GM04503 (cell line): ENCODE data around the gene SPACA7.

Experiments
- DNase-seq: peaks from one replicate; pipeline ENCODE4 v3.0.0-alpha.2; 2012; ENCODE audit warnings: low read depth

Gene SPACA7

GRCh38 chr13:112376050-112376681, at the start of gene SPACA7:
TSS of gene SPACA7 (plus strand) at chr13:112376355. CDS start at chr13:112376386, 31 bp downstream.
- DNase-seq: no peak

GRCh38 chr13:112326821-112327370, 49.3 kb upstream of the SPACA7 start:
- no peak for DNase-seq

- no peak for DNase-seq
These were observed 47.2 kb upstream of the SPACA7 start for GRCh38 chr13:112328936-112329335.

- DNase-seq: no peak
These were observed 46.8 kb upstream of the SPACA7 start for GRCh38 chr13:112329376-112329775.

- no peak for DNase-seq
These were observed 46.1 kb upstream of the SPACA7 start for GRCh38 chr13:112330066-112330465.

GRCh38 chr13:112330479-112331381, 45.4 kb upstream of the SPACA7 start:
- DNase-seq: no peak

GRCh38 chr13:112331675-112332074, 44.5 kb upstream of the SPACA7 start:
- DNase-seq: no peak

GRCh38 chr13:112332727-112333126, 43.4 kb upstream of the SPACA7 start:
- no peak for DNase-seq

GRCh38 chr13:112333756-112334543, 42.2 kb upstream of the SPACA7 start:
- no peak for DNase-seq

GRCh38 chr13:112335135-112335534, 41.0 kb upstream of the SPACA7 start:
- DNase-seq: no peak

- DNase-seq: no peak
These were observed 34.7 kb upstream of the SPACA7 start for GRCh38 chr13:112341446-112341845.

- DNase-seq: no peak
These were observed 34.0 kb upstream of the SPACA7 start for GRCh38 chr13:112341976-112342735.

- no peak for DNase-seq
These were observed 33.3 kb upstream of the SPACA7 start for GRCh38 chr13:112342841-112343361.

- no peak for DNase-seq
These were observed 32.6 kb upstream of the SPACA7 start for GRCh38 chr13:112343591-112343990.

GRCh38 chr13:112345826-112346172, 30.4 kb upstream of the SPACA7 start:
- DNase-seq: no peak

- no peak for DNase-seq
These were observed 29.8 kb upstream of the SPACA7 start for GRCh38 chr13:112346173-112346898.

GRCh38 chr13:112346899-112347229, 29.3 kb upstream of the SPACA7 start:
- DNase-seq: no peak

- no peak for DNase-seq
These were observed 28.2 kb upstream of the SPACA7 start for GRCh38 chr13:112347986-112348385.

- no peak for DNase-seq
These were observed 27.4 kb upstream of the SPACA7 start for GRCh38 chr13:112348642-112349345.

GRCh38 chr13:112349681-112350080, 26.5 kb upstream of the SPACA7 start:
- no peak for DNase-seq
